Gastrocnemius medialis (tissue), 4 donors: Measurements from ENCODE around the gene PRSS1. TPM values are rescaled to one million over a fixed set of nuclear protein-coding genes. Genes with fewer than 3 reads are reported as not detected.
A peak's percentile ranks its signal among the peaks of the same experiment; 100 is the strongest.

ENCODE experiments used
- ATAC-seq, 2 donors: fragments of 150-250 bp; one replicate each; pipeline ENCODE4 v1.9.1; 2016
- DNase-seq, 2 donors: peaks; one replicate each; pipeline ENCODE4 v3.0.0-alpha.2; 2019
- H3K27ac ChIP-seq, 4 donors: fragments of 200-600 bp; sonication (generic); 1 replicate in 1 of 4; 2 replicates in 3 of 4; pipeline ENCODE4 v1.5.1; 2016 to 2018; ENCODE audit warnings: mild to moderate bottlenecking in 2 of 4, moderate library complexity in 1 of 4
- H3K27me3 ChIP-seq, 3 donors: fragments of 200-600 bp; sonication (generic) in 2 of 3; 1 replicate in 1 of 3; 2 replicates in 2 of 3; pipeline versions ENCODE4 v1.5.1 to v1.6.0; 2016 to 2019; ENCODE audit warnings: mild to moderate bottlenecking in 1 of 3, moderate library complexity in 1 of 3
- H3K36me3 ChIP-seq, 2 donors: fragments of 200-600 bp; sonication (generic) in 1 of 2; one replicate each; pipeline ENCODE4 v1.5.1; 2017 to 2018
- H3K4me1 ChIP-seq, 2 donors: fragments of 200-600 bp; sonication (generic) in 1 of 2; one replicate each; pipeline ENCODE4 v1.5.1; 2016 to 2017; ENCODE audit warnings: mild to moderate bottlenecking in 2 of 2
- H3K4me3 ChIP-seq, 4 donors: fragments of 200-600 bp; sonication (generic) in 3 of 4; 1 replicate in 1 of 4; 2 replicates in 3 of 4; pipeline ENCODE4 v1.5.1; 2016 to 2019; ENCODE audit warnings: mild to moderate bottlenecking in 2 of 4
- H3K9me3 ChIP-seq, 3 donors: fragments of 200-600 bp; sonication (generic) in 2 of 3; 1 replicate in 1 of 3; 2 replicates in 2 of 3; pipeline ENCODE4 v1.5.1; 2016 to 2019
- POLR2A ChIP-seq, 2 donors: fragments of 450-650 bp; IDR thresholded peaks; one replicate each; pipeline ENCODE4 v1.6.1; 2017; ENCODE audit warnings: antibody characterized with exemption in 2 of 2, mild to moderate bottlenecking in 2 of 2, moderate library complexity in 2 of 2
- in situ Hi-C, 4 donors: fragments of 200-750 bp; cut with MboI; loops; one replicate each; pipeline versions ENCODE4 v1.15.0 to v1.8.0; 2017; ENCODE audit warnings: low sequenced_read_pairs in 4 of 4
- intact Hi-C: fragments of 100-400 bp; cut with DNase I; formaldehyde crosslinking; loops from one replicate; pipeline ENCODE4 v1.15.1; 2023; ENCODE audit warnings: low total_unique reads
- total RNA-seq, 4 donors: library from RNA; depleted of rRNA; stranded (reverse); fragments of >200 nt; gene quantifications; one replicate each; pipeline versions ENCODE4 v1.1.0 to v1.2.3, GENCODE V29; 2016
- TF ChIP-seq, protein P1 (sequence below), 5 experiments: fragments of 450-650 bp in 3 of 5; fragments of 200-600 bp in 2 of 5; sonication (generic) in 2 of 5; IDR thresholded peaks in 4 of 5; conservative IDR thresholded peaks in 1 of 5; 1 replicate in 4 of 5; 2 replicates in 1 of 5; pipeline ENCODE4 v1.5.1; 2016 to 2019; ENCODE audit warnings: antibody characterized with exemption in 5 of 5, mild to moderate bottlenecking in 3 of 5, moderate library complexity in 3 of 5

PRSS1 gene
- total RNA-seq, 4 donors from 2014 or later, result not detected

GRCh38 chr7:142795339-142795863, 46.1 kb downstream of the PRSS1 start:
- in situ Hi-C loops (loop anchor here in 1 of 4 donors (25.0 kb wide), 1 partner anchor 158 kb away; no protein-coding TSS in a partner anchor), intact Hi-C loops (no loop called here)
- no peak overlapping the region for H3K4me3 ChIP-seq
- H3K27ac ChIP-seq, result no peak overlapping the region
- no peak for DNase-seq
- TF ChIP-seq, protein P1, sequence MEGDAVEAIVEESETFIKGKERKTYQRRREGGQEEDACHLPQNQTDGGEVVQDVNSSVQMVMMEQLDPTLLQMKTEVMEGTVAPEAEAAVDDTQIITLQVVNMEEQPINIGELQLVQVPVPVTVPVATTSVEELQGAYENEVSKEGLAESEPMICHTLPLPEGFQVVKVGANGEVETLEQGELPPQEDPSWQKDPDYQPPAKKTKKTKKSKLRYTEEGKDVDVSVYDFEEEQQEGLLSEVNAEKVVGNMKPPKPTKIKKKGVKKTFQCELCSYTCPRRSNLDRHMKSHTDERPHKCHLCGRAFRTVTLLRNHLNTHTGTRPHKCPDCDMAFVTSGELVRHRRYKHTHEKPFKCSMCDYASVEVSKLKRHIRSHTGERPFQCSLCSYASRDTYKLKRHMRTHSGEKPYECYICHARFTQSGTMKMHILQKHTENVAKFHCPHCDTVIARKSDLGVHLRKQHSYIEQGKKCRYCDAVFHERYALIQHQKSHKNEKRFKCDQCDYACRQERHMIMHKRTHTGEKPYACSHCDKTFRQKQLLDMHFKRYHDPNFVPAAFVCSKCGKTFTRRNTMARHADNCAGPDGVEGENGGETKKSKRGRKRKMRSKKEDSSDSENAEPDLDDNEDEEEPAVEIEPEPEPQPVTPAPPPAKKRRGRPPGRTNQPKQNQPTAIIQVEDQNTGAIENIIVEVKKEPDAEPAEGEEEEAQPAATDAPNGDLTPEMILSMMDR (IDR thresholded peaks at IDR 0.05 in 4 of 5, conservative IDR thresholded peaks at IDR 0.05 in 1 of 5), result no peak
- TF ChIP-seq POLR2A (IDR thresholded peaks at IDR 0.05), result no peak
- ATAC-seq, result no peak
- H3K27me3 ChIP-seq, result peaks cover 29 to 38% (median 34%) of the 10 kb centered on the region in 3 donors
- no peaks in the 10 kb centered on the region for H3K36me3 ChIP-seq
- peaks cover 8 to 14% of the 10 kb centered on the region in 2 donors for H3K4me1 ChIP-seq
- H3K9me3 ChIP-seq, result no peaks in the 10 kb centered on the region

- no peak for ATAC-seq
- peaks cover 8 to 14% of the 10 kb centered on the region in 2 donors for H3K4me1 ChIP-seq
- TF ChIP-seq POLR2A (IDR thresholded peaks at IDR 0.05), result no peak
- TF ChIP-seq, protein P1 (IDR thresholded peaks at IDR 0.05 in 4 of 5, conservative IDR thresholded peaks at IDR 0.05 in 1 of 5), result no peak
- no peaks in the 10 kb centered on the region for H3K36me3 ChIP-seq
- H3K9me3 ChIP-seq, result no peaks in the 10 kb centered on the region
- peaks cover 29 to 38% (median 34%) of the 10 kb centered on the region in 3 donors for H3K27me3 ChIP-seq
- intact Hi-C loops, result no loop called here
- peak overlapping the region in 3 of 4 donors; percentile 53 to 70 (median 54) for H3K4me3 ChIP-seq
- peak overlapping the region in 1 of 4 donors; percentile 48 for H3K27ac ChIP-seq
- in situ Hi-C loops, result loop anchor here in 1 of 4 donors (25.0 kb wide), 1 partner anchor 159 kb away; no protein-coding TSS in a partner anchor
- DNase-seq, result no peak
Measured at GRCh38 chr7:142796001-142796500, 46.8 kb downstream of the PRSS1 start.

- H3K36me3 ChIP-seq, result no peaks in the 10 kb centered on the region
- no peaks in the 10 kb centered on the region for H3K9me3 ChIP-seq
- peak overlapping the region; percentile 46 to 70 (median 54) for H3K4me3 ChIP-seq
- DNase-seq (no peak), ATAC-seq (peak; percentile 25 to 35)
- peaks cover 8 to 14% of the 10 kb centered on the region in 2 donors for H3K4me1 ChIP-seq
- TF ChIP-seq, protein P1 (IDR thresholded peaks at IDR 0.05 in 4 of 5, conservative IDR thresholded peaks at IDR 0.05 in 1 of 5), result no peak
- no peak for TF ChIP-seq POLR2A (IDR thresholded peaks at IDR 0.05)
- intact Hi-C loops, result no loop called here
- peak overlapping the region in 2 of 4 donors; percentile 33 to 48 for H3K27ac ChIP-seq
- in situ Hi-C loops, result loop anchor here in 1 of 4 donors (25.0 kb wide), 1 partner anchor 159 kb away; no protein-coding TSS in a partner anchor
- H3K27me3 ChIP-seq, result peaks cover 29 to 38% (median 34%) of the 10 kb centered on the region in 3 donors
Measured at GRCh38 chr7:142796501-142797390, 47.5 kb downstream of the PRSS1 start.

DNA sequence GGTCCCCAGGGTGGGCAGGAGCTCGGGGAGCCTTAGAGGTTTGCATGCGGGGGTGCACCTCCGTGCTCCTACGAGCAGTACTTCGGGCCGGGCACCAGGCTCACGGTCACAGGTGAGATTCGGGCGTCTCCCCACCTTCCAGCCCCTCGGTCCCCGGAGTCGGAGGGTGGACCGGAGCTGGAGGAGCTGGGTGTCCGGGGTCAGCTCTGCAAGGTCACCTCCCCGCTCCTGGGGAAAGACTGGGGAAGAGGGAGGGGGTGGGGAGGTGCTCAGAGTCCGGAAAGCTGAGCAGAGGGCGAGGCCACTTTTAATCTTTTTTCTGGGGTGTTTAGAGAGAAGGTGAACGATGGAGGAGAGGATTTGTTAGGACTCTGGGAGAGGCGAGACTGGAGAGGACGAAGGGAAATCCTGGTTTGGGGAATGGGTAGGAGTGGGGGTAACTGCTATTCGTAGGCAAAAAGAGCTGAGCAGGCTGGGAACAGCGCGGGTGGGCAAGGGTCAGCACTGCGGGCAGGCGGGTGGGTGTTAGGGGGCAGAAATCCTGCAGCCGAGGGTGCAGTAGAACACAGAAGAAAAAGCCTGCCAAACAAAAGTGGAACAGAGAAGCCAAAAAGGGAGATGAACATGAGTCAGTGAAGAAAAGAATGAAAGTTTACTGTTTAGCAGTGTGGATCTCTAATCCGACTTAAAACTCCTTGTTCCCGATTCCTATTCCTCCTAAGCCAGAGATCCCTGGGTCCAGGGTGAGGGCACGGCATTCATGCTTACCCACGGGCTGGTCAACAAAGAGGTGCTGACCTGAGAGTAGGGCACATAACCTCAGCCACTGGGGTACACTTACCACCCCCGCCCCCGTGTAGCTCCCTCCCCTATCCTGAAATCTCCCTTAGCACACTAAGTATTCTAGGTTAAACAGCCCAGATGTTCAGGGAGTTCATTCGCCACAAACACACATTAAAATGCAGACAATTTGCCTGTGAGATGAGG, 48.4 kb downstream of the PRSS1 start:
- Histone ChIP-seq H3K4me1 (peaks cover 8 to 14% of the 10 kb centered on the region in 2 donors), H3K27me3 (peaks cover 29 to 38% (median 34%) of the 10 kb centered on the region in 3 donors), H3K9me3 (no peaks in the 10 kb centered on the region), H3K36me3 (no peaks in the 10 kb centered on the region), H3K27ac (peak overlapping the region in 2 of 4 donors; percentile 33 to 48), H3K4me3 (peak overlapping the region; percentile 46 to 70 (median 54))
- intact Hi-C loops (no loop called here), in situ Hi-C loops (loop anchor here in 1 of 4 donors (25.0 kb wide), 1 partner anchor 160 kb away; no protein-coding TSS in a partner anchor)
- DNase-seq, result no peak
- ATAC-seq, result no peak
- TF ChIP-seq, protein P1 (IDR thresholded peaks at IDR 0.05 in 4 of 5, conservative IDR thresholded peaks at IDR 0.05 in 1 of 5), result no peak
- TF ChIP-seq POLR2A (IDR thresholded peaks at IDR 0.05), result no peak
